Adipocyte (in vitro differentiated cells): ENCODE results near the gene OR1S2.
"Not testable (repeated sequence)": the region's sequence is repeated elsewhere in the genome, so short reads cannot be mapped to it uniquely, and the experiment has no call there.

ENCODE experiments used
- DNase-seq: peaks from one replicate; pipeline ENCODE4 v3.0.0-alpha.2; 2015; ENCODE audit warnings: low read depth
- H3K27me3 ChIP-seq: replicated peaks from 2 replicates; pipeline ENCODE4 v1.7.0; 2013; ENCODE audit warnings: mild to moderate bottlenecking, low read length, moderate library complexity; ENCODE audit not compliant: control insufficient read depth, insufficient read depth
- H3K36me3 ChIP-seq: 2 replicates; pipeline ENCODE4 v1.7.0; 2013; ENCODE audit warnings: low read length, mild to moderate bottlenecking, moderate library complexity; ENCODE audit not compliant: control insufficient read depth, insufficient read depth, severe bottlenecking
- H3K4me1 ChIP-seq: 2 replicates; pipeline ENCODE4 v1.7.0; 2013; ENCODE audit warnings: mild to moderate bottlenecking, low read length, moderate library complexity; ENCODE audit not compliant: control insufficient read depth, insufficient read depth
- H3K4me3 ChIP-seq: 2 replicates; pipeline ENCODE4 v1.7.0; 2013; ENCODE audit warnings: mild to moderate bottlenecking, low read length, moderate library complexity
- H3K9ac ChIP-seq: 2 replicates; pipeline ENCODE4 v1.7.0; 2013; ENCODE audit warnings: mild to moderate bottlenecking, low read length, moderate library complexity
- H3K9me3 ChIP-seq: 2 replicates; pipeline ENCODE4 v1.7.0; 2013; ENCODE audit warnings: mild to moderate bottlenecking, low read length, moderate library complexity; ENCODE audit not compliant: control insufficient read depth

The OR1S2 gene, protein sequence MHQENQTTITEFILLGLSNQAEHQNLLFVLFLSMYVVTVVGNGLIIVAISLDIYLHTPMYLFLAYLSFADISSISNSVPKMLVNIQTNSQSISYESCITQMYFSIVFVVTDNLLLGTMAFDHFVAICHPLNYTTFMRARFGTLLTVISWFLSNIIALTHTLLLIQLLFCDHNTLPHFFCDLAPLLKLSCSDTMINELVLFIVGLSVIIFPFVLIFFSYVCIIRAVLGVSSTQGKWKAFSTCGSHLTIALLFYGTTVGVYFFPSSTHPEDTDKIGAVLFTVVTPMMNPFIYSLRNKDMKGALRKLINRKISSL

DNA sequence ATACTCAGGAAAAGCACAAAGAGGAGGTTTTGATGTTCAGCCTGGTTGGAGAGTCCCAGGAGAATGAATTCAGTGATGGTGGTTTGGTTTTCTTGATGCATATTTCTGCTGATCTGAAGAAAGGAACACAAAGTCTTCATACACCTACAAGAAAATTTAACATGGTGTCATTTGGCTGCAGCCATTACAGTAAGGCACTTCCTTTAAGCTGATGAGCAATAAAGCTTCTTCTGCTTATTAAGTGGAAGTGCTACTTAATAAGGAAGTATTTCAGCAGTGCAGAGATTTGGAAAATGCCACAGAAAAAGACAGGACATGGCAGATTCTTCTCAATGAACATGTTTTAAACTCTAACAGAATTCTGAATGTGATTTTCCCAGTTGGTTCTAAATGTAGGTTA is at the start of gene OR1S2:
OR1S2 (minus strand) TSS at position 101 of the 400 bp plus-strand sequence; CDS start at position 101, 0 bp downstream.
- H3K36me3 ChIP-seq: no peaks in the 10 kb centered on the region
- H3K4me1 ChIP-seq: no peaks in the 10 kb centered on the region
- H3K4me3 ChIP-seq: no peak within 1 kb of the TSS
- H3K27me3 ChIP-seq: no peaks in the 10 kb centered on the region
- no peak for DNase-seq
- no peaks in the 10 kb centered on the region for H3K9me3 ChIP-seq
- no peak within 1 kb of the TSS for H3K9ac ChIP-seq

DNA sequence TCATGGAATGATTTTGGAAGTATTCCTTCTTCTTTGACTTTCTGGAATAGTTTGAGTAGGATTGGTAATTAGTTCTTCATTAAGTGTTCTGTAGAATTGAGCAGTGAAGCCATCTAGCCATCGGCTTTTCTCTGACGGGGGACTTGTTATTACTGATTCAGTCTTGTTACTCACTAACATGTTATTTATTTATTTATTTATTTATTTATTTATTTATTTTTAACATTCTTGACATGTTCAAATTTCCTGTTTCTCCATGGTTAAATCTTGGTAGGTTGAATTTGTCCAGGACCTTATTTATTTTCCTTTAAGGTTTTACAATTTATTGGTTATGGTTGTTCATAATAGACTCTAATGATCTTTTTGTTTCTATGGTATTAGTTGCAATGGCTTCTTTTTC is 40.0 kb upstream of the OR1S2 start:
- no peaks in the 10 kb centered on the region for H3K4me1 ChIP-seq
- no peaks in the 10 kb centered on the region for H3K27me3 ChIP-seq
- peaks cover 26% of the 10 kb centered on the region for H3K9me3 ChIP-seq
- DNase-seq: no peak
- no peak overlapping the region for H3K4me3 ChIP-seq
- no peak overlapping the region for H3K9ac ChIP-seq
- H3K36me3 ChIP-seq: no peaks in the 10 kb centered on the region

DNA sequence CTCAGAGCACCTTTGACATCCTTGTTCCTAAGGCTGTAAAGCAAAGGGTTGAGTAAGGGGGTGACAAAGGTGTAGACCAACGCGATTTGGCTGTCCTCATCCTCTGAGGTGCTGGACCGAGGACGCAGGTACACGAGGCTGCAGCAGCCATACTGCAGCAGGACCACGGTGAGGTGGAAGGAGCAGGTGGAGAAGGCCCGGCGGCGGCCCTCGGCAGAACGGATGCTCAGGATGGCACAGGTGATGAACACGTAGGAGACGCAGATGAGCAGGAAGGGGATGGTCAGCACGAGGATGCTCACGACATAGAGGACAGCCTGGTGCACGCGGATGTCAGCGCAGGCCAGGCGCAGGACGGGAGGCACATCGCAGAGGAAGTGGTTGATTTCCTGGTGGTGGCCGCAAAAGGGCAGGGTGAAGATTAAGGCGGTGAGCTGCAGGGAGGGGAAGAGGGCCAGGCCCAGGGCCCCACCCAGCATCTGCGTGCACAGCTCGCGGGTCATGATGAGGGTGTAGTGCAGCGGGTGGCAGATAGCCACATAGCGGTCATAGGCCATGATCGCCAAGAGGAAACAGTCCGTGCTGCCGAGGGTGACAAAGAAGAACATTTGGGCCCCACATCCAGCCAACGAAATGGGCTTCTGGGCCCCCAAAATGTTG is 24.1 kb upstream of the OR1S2 start:
- Histone ChIP-seq H3K4me3 (no peak overlapping the region), H3K9ac (no peak overlapping the region), H3K27me3 (no peaks in the 10 kb centered on the region), H3K4me1 (no peaks in the 10 kb centered on the region), H3K9me3 (no peaks in the 10 kb centered on the region), H3K36me3 (no peaks in the 10 kb centered on the region)
- DNase-seq: no peak

DNA sequence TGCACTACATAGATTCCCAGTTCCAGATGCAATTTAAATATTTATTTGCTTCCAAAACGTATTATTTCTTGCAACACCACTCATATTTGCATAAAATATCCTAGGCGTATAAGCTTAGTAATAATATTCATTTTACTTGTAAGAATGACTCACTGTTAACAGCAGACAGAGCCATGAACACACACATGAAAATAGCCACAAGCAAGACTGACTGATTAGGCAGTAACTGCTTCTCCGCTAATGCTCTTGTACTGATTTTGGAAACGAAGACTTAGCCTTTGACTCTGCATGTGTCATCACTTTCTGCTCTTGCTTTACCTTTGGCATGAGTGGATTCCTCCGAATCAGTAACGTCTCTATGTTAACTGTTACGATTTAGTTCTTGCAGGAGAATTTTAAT is 18.8 kb upstream of the OR1S2 start:
- Histone ChIP-seq H3K4me3 (no peak overlapping the region), H3K9ac (no peak overlapping the region), H3K36me3 (no peaks in the 10 kb centered on the region), H3K4me1 (no peaks in the 10 kb centered on the region), H3K9me3 (no peaks in the 10 kb centered on the region), H3K27me3 (no peaks in the 10 kb centered on the region)
- no peak for DNase-seq

DNA sequence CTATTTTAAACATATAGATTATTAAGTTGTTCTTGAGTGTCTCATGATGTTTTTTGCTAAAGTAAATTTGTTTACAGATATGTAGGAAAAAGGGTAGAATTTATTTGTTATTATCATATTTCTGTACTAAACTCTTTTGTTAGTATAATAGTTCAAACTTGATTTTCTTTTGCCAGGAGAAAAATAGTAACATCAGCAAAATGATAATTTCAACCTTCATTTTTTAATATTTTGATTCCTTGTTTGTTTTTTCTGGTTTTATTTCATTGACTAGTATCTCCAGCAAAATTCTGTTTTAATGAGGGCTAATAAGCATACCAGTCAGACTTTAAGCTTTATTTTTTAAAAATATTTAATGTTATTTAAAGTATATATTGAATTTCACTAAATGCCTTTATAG is 12.5 kb upstream of the OR1S2 start:
- Histone ChIP-seq H3K4me3 (no peak overlapping the region), H3K4me1 (no peaks in the 10 kb centered on the region), H3K36me3 (no peaks in the 10 kb centered on the region), H3K27me3 (no peaks in the 10 kb centered on the region), H3K9me3 (no peaks in the 10 kb centered on the region), H3K9ac (no peak overlapping the region)
- DNase-seq: no peak

DNA sequence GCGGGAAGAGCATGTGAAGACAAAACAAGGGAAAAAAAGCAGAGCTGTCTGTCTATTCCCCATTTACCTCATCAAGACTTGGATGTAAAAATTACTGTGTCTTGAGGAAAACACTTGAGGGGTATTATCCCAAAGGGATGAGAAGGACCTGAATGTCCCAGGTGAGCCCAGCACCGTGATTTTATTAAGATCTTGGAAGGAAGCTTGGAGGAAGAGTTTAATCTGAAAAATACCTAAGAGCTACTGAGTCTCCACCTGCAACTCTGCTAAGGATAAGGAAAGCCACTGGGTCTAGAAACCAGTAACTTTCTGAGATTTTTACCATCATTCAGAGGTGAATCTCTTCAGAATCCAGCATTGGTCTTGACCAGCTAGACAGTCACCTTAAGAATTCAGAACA is 8.5 kb upstream of the OR1S2 start, which contains the start of gene OR1S1:
OR1S1 (plus strand) TSS at position 301 of the 400 bp plus-strand sequence.
- H3K4me1 ChIP-seq, H3K9ac ChIP-seq, H3K36me3 ChIP-seq, H3K27me3 ChIP-seq, DNase-seq, H3K4me3 ChIP-seq, H3K9me3 ChIP-seq: not testable (repeated sequence)

DNA sequence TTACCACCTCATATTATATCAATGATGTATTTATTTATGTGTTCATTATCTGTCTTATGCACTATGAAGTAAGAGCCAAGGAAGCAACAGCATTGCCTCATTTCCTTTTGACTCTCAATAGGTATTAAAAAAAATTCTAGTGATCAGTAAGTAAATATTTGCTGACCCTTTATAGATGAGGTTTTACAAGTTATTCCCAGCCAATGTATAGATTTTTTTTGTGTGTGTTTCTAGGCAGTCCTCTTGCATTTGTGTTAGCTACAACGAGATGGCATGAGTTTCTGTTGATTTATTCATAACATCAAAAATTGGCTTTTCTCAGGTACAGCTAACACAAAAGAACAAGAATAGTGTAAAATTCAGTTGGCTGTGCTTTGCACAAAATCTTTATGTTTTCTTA is 4.7 kb downstream of the OR1S2 start:
- H3K4me3 ChIP-seq: no peak overlapping the region
- no peaks in the 10 kb centered on the region for H3K36me3 ChIP-seq
- no peak for DNase-seq
- no peaks in the 10 kb centered on the region for H3K27me3 ChIP-seq
- no peaks in the 10 kb centered on the region for H3K4me1 ChIP-seq
- H3K9me3 ChIP-seq: peaks cover 12% of the 10 kb centered on the region
- no peak overlapping the region for H3K9ac ChIP-seq

DNA sequence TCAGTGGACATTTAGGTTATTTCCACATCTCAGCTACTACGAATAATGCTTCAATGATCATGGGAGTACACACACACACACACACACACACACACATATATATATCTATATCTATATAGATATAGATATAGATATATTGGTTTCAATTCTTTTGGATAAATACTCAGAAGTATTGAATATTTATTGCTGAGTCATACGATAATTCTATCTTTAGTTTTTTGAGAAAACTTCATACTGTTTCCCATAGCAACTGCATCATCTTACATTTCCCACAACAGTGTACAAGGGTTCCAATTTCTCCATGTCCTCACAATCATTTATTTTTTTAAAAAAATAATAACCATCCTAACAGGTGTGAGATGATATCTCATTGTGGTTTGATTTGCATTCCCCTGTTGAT is 8.0 kb downstream of the OR1S2 start:
- no peaks in the 10 kb centered on the region for H3K36me3 ChIP-seq
- no peak overlapping the region for H3K9ac ChIP-seq
- no peak for DNase-seq
- no peak overlapping the region for H3K4me3 ChIP-seq
- no peaks in the 10 kb centered on the region for H3K4me1 ChIP-seq
- peaks cover 13% of the 10 kb centered on the region for H3K9me3 ChIP-seq
- no peaks in the 10 kb centered on the region for H3K27me3 ChIP-seq

DNA sequence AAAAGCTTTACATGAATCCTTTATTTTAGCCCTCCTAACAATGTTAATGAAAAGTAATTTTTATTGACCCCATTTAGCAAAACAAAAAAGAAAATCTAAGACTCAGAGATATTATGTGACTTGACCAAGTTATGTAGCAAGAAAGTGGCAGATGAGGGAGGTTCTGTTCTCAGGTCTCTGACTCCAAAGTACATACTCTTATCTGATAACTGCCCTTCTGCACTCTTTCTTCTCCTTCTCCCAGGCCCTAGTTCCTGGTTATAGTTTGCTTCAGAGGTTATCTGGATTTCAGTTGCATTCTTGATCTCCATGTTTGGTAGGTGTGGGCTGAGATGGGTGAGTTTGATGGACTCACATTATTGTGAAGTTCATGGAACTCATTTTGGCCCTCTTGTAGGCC is 10.6 kb downstream of the OR1S2 start:
- H3K4me3 ChIP-seq: no peak overlapping the region
- DNase-seq: no peak
- no peak overlapping the region for H3K9ac ChIP-seq
- H3K4me1 ChIP-seq: no peaks in the 10 kb centered on the region
- peaks cover 13% of the 10 kb centered on the region for H3K9me3 ChIP-seq
- H3K36me3 ChIP-seq: no peaks in the 10 kb centered on the region
- H3K27me3 ChIP-seq: no peaks in the 10 kb centered on the region

DNA sequence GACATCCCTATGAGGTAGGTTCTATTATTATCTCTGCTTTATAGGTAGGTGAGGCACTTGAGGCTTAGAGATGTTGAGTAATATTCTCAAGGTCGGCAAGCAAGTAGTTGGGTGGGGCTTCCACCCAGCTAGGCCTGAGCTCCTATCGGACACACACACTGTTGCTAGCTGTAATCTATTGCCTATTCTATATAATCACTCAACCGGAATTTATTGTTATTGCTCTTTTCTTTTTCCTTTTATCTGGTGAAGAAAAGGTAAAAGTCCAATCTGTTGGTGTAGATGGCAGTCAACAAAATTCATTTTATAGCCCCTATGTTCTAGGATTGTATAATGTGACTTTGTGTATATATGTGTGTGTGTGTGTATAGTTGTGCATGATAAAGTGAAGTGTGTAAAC is 11.7 kb downstream of the OR1S2 start:
- no peak overlapping the region for H3K4me3 ChIP-seq
- peaks cover 5% of the 10 kb centered on the region for H3K9me3 ChIP-seq
- no peaks in the 10 kb centered on the region for H3K4me1 ChIP-seq
- H3K9ac ChIP-seq: no peak overlapping the region
- H3K27me3 ChIP-seq: no peaks in the 10 kb centered on the region
- H3K36me3 ChIP-seq: no peaks in the 10 kb centered on the region
- DNase-seq: no peak

DNA sequence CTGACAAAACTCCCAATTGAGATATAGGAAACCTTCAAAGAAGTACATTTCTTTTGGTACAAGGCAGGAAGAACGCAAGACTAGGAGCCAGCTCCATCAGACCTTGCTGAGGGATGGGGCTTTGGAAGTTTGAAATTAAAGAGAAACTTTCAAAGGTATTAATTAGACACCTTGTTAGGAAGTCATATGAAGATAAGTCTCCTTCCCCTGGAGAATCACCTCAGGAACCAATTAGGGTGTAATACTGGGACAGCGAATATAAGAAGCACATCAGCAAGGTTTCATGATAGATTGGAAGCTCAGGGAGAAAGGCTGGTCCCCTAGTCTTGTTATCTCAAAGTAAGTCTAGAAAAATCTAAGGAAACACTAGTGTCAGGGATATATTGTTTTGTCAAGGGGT is 15.2 kb downstream of the OR1S2 start, which contains the start of gene OR9Q2:
OR9Q2 (plus strand) TSS at position 301 of the 400 bp plus-strand sequence. CDS start 1,421 bp downstream, outside the sequence.
- Histone ChIP-seq H3K9me3 (no peaks in the 10 kb centered on the region), H3K36me3 (no peaks in the 10 kb centered on the region), H3K27me3 (no peaks in the 10 kb centered on the region), H3K9ac (no peak within 1 kb of the TSS), H3K4me3 (no peak within 1 kb of the TSS), H3K4me1 (no peaks in the 10 kb centered on the region)
- no peak for DNase-seq
